ENCODE data around the gene NCLN. TPM values are rescaled to one million over a fixed set of nuclear protein-coding genes. Genes with fewer than 3 reads are reported as not detected.
A peak's percentile ranks its signal among the peaks of the same experiment; 100 is the strongest.

The NCLN gene
- total and polyA plus RNA-seq, 9 of the 15 experiments (the other 6 are each of a cell fraction or from before 2014, with no cell fraction given): 3.8 to 126 (median 39.6) TPM

GRCh38 chr19:3150739-3151329 is 34.9 kb upstream of the NCLN start (continued):
- TF ChIP-seq BCLAF1 (IDR thresholded peaks at IDR 0.05; ENCODE audit: borderline replicate concordance in 1 of 2, control insufficient read depth in 1 of 2, low read depth in 2 of 2, low read length in 1 of 2): no peak
- no peak for TF ChIP-seq ADNP (tag; IDR thresholded peaks at IDR 0.05)
- peak in 2 of 3 experiments; percentile 71 to 94; a peak in 4 of 6 replicates for TF ChIP-seq ZBTB11 (CRISPR knock-in tag; IDR thresholded peaks at IDR 0.05)
- TF ChIP-seq SP2 (IDR thresholded peaks at IDR 0.05; ENCODE audit: extremely low read depth, low read depth, low read length, poor library complexity, severe bottlenecking): no peak
- no peak for TF ChIP-seq PHF21A (IDR thresholded peaks at IDR 0.05; ENCODE audit: borderline replicate concordance, low read depth)
- no peak for TF ChIP-seq DPF2 (IDR thresholded peaks at IDR 0.05)
